ENCODE results near the gene CXorf49.
"Not testable (repeated sequence)": the region's sequence is repeated elsewhere in the genome, so short reads cannot be mapped to it uniquely, and the experiment has no call there.

- not testable (repeated sequence) for TF ChIP-seq CTCF, POLR2AphosphoS5, POLR2A (IDR thresholded peaks at IDR 0.05)
Measured at GRCh38 chrX:71760688-71761281, 42.7 kb upstream of the CXorf49 start.

Measured in breast epithelium (tissue), 3 donors.